Measurements from ENCODE around the gene JAG2.

Gene JAG2

DNA sequence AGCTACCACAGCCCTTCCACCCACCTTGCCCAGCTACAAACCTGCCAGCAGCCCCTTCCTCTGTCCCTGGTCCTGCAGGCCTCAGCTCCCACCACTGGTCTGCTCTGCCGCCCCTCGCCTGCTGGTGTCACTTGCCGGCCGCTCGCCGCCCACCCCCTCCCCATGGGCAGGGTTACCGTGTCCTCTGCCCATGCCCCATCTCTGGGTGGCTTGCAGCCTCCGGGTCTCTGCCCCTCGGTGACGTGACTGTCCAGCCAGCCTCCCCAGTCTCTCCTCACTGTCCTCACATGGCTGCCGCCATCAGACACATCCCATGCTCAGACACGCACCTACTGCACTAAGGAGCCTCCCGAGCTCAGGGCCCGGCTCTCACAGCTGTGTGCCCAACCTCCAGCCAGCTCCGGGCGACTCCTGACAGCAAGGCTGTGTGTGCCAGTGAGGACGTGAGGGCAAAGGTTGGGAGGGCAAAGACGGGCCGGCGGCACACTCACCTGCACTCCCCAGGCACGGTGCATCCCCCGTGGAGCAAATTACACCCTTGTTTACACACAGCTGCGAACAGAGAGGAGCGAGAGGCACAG lies 13.4 kb downstream of the JAG2 start:
- TF ChIP-seq, protein P1, sequence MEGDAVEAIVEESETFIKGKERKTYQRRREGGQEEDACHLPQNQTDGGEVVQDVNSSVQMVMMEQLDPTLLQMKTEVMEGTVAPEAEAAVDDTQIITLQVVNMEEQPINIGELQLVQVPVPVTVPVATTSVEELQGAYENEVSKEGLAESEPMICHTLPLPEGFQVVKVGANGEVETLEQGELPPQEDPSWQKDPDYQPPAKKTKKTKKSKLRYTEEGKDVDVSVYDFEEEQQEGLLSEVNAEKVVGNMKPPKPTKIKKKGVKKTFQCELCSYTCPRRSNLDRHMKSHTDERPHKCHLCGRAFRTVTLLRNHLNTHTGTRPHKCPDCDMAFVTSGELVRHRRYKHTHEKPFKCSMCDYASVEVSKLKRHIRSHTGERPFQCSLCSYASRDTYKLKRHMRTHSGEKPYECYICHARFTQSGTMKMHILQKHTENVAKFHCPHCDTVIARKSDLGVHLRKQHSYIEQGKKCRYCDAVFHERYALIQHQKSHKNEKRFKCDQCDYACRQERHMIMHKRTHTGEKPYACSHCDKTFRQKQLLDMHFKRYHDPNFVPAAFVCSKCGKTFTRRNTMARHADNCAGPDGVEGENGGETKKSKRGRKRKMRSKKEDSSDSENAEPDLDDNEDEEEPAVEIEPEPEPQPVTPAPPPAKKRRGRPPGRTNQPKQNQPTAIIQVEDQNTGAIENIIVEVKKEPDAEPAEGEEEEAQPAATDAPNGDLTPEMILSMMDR (conservative IDR thresholded peaks at IDR 0.05; ENCODE audit: low read length): no peak
- H3K4me3 ChIP-seq (ENCODE audit: low read length): no peak overlapping the region
- no peak for DNase-seq (ENCODE audit: low read depth)

DNA sequence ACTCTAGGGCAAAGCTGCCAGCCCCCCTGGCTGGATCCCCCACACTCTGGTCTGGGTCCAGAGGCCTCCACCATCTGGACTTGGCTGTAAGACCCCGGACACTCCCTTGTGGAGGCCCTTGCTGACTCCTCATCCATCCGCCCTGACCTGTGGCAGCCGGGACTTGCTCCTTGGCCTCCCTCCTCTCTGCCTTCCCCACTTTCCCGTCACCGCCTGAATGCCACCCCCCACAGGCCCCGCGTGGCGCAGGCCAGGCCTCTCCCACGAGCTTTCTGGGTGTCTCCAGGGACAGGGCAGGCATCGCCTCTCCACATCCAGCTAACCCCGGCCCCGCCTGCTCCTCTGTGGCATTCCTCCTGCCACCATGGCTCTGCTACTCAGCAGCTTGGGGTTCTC lies 14.1 kb downstream of the JAG2 start:
- TF ChIP-seq, protein P1 (conservative IDR thresholded peaks at IDR 0.05; ENCODE audit: low read length): no peak
- DNase-seq (ENCODE audit: low read depth): no peak
- no peak overlapping the region for H3K4me3 ChIP-seq (ENCODE audit: low read length)

DNA sequence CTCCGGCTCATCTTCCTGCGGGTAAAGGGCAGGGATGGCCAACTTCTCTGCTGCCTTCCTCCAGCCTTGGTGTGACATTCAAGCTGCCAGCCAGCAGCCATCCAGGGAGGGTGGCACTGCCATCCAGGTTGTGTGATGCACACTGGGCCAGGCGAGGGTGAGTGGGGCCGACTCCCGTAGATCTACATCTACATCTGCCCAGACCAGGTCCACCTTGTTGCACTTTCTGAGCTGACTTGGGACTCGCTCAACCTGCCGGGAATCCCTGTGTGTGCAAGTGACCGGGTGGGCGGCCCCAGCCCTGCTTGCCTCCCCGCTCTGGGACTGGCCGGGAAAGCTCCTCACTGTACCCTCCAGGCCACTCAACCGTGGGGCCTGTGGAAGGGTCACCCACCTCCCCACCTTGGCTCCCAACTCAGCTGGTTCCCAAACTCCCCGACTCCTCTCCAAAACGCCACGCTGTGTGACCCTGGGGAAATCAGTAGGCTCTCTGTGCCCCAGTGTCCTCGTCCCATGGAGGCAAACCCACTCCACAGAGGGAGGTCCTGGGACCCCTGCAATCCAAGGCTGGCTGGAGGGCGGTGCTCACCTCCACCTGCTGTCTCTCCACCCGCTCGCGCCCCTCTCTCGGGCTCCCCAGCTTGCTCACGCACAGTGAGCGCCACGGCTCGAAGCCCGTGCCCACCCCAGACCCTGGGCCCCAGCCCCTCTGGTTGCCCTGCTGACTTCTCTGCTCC lies 14.7 kb downstream of the JAG2 start:
- no peak overlapping the region for H3K4me3 ChIP-seq (ENCODE audit: low read length)

DNA sequence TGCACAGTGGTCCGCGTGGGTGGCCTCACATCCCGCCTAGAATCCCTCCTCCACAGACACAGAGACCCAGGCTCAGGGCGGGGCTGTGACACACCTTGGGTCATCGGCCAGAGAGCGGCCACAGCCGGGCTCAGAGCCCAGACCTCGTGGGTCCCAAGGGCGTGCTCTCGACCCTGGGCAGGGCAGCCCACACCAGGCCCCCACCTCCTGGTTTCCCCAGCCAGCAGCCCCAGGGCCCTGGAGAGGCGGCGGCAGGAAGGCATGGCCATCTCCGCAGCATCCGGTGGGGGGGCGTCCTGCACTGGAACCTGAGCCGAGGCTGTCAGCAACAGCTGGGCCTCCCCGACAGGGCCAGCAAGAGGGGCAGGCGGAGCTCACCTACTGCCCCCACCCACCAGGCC lies 15.2 kb downstream of the JAG2 start:
- TF ChIP-seq, protein P1 (conservative IDR thresholded peaks at IDR 0.05; ENCODE audit: low read length): no peak
- H3K4me3 ChIP-seq (ENCODE audit: low read length): no peak overlapping the region
- DNase-seq (ENCODE audit: low read depth): no peak

More for the DNA sequence above, 14.7 kb downstream of the JAG2 start:
- no peak for DNase-seq (ENCODE audit: low read depth)
- TF ChIP-seq, protein P1 (conservative IDR thresholded peaks at IDR 0.05; ENCODE audit: low read length): no peak

DNA sequence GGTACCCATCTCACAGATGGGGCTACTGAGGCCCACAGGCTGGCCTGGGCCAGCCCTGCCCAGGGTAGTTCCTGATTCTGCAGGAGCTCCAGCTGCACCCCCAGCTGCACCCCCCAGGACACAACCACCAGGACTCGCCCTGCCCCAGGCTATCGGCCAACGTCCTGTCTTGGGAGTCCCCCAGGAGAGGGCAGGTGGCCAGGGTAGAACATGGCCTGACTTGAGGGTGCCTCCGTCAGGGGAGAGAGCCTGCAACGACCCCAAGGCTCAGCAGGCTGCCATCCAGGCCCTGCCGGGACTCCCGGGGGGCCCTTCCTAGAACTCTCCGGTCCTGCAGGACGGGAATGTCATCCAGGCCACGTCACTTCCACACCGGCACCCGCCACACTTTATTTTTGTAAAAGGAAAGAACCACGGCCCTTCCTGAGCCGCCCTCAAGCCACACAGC lies 15.8 kb downstream of the JAG2 start:
- H3K4me3 ChIP-seq (ENCODE audit: low read length): no peak overlapping the region
- no peak for DNase-seq (ENCODE audit: low read depth)
- TF ChIP-seq, protein P1 (conservative IDR thresholded peaks at IDR 0.05; ENCODE audit: low read length): no peak

DNA sequence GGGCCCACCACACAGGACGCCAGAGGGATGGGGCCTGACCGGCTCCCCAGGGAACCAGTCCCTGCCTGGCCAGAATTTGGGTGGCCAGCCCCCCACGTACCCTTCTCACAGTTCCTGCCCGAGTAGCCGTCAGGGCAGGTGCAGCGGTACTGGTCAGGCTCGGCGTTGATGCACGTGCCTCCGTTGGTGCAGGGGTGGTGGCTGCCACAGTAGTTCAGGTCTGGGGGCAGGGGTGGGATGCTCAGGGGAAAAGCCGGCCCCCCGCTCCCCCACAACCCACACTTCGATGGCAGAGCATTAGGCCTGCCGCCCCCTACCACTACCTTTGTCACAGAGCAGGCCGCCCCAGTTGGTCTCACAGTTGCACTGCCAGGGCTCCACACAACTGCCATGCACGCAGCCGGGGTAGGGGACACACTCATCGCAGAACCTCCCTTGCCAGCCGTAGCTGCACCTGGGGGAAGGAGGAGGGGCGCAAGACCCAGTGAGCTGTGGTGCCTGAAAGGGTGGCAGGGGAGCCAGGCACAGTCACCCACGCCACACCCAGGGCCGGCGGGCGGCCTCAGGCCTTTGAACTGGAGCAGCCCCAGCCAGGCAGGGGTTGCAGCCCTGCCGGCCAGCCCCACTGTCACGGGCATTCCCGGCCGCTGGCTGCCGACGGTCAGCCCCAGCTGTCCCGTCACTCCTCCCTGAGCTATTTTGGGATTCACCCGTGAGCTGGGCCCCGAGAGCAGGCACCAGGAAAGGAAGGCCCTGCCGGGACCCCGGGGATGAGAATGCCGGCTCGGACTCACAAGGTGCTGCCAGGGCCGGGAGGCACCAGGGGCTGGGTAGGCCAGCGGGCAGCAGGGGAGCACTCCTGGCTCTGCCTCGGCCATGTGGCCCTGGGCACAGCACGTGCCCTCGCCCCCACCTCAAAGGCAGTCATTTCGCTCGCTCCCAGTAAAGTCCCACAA lies 16.5 kb downstream of the JAG2 start:
- no peak overlapping the region for H3K4me3 ChIP-seq (ENCODE audit: low read length)
- no peak for DNase-seq (ENCODE audit: low read depth)
- TF ChIP-seq, protein P1 (conservative IDR thresholded peaks at IDR 0.05; ENCODE audit: low read length): no peak

Measured in AG10803 (cell line).